Stimulated activated naive CD8-positive, alpha-beta T cell treated with anti-CD3 and anti-CD28 coated beads, Interleukin-15, Interleukin-2, amounts not matched to agents 100 ng/mL and 50 ng/mL, for 24 hours (primary cell): ENCODE data around the gene NOS1.
"Not testable (repeated sequence)": the region's sequence is repeated elsewhere in the genome, so short reads cannot be mapped to it uniquely, and the experiment has no call there.

Experiments used
- H3K27ac Mint-ChIP-seq: one replicate; pipeline ENCODE4 v1.8.0; 2021; ENCODE audit warnings: mild to moderate bottlenecking, mixed read lengths
- H3K27me3 Mint-ChIP-seq: one replicate; pipeline ENCODE4 v1.8.0; 2021; ENCODE audit warnings: mixed read lengths
- H3K36me3 Mint-ChIP-seq: one replicate; pipeline ENCODE4 v1.8.0; 2021; ENCODE audit warnings: low read depth, mixed read lengths
- H3K4me1 Mint-ChIP-seq: one replicate; pipeline ENCODE4 v1.8.0; 2021; ENCODE audit warnings: low read depth, mixed read lengths
- H3K4me3 Mint-ChIP-seq: one replicate; pipeline ENCODE4 v1.8.0; 2021; ENCODE audit warnings: mild to moderate bottlenecking, mixed read lengths
- H3K9me3 Mint-ChIP-seq: one replicate; pipeline ENCODE4 v1.8.0; 2021; ENCODE audit warnings: mixed read lengths

Gene NOS1

GRCh38 chr12:117361347-117361751, at the start of gene NOS1:
NOS1 (minus strand) TSS chr12:117361626; CDS start chr12:117331069, 30,557 bp downstream.
- no peaks in the 10 kb centered on the region for H3K36me3 Mint-ChIP-seq
- H3K4me3 Mint-ChIP-seq: no peak within 1 kb of the TSS
- no peak within 1 kb of the TSS for H3K27ac Mint-ChIP-seq
- peaks cover 48% of the 10 kb centered on the region for H3K27me3 Mint-ChIP-seq
- no peaks in the 10 kb centered on the region for H3K4me1 Mint-ChIP-seq
- no peaks in the 10 kb centered on the region for H3K9me3 Mint-ChIP-seq

GRCh38 chr12:117409286-117409685, 47.9 kb upstream of the NOS1 start:
- H3K4me3 Mint-ChIP-seq: no peak overlapping the region
- no peaks in the 10 kb centered on the region for H3K27me3 Mint-ChIP-seq
- no peak overlapping the region for H3K27ac Mint-ChIP-seq
- H3K36me3 Mint-ChIP-seq: no peaks in the 10 kb centered on the region
- H3K4me1 Mint-ChIP-seq: no peaks in the 10 kb centered on the region
- H3K9me3 Mint-ChIP-seq: no peaks in the 10 kb centered on the region

- no peaks in the 10 kb centered on the region for H3K9me3 Mint-ChIP-seq
- no peak overlapping the region for H3K27ac Mint-ChIP-seq
- H3K4me1 Mint-ChIP-seq: no peaks in the 10 kb centered on the region
- H3K4me3 Mint-ChIP-seq: no peak overlapping the region
- no peaks in the 10 kb centered on the region for H3K36me3 Mint-ChIP-seq
- no peaks in the 10 kb centered on the region for H3K27me3 Mint-ChIP-seq
Observed at GRCh38 chr12:117408161-117408791, 46.9 kb upstream of the NOS1 start.

DNA sequence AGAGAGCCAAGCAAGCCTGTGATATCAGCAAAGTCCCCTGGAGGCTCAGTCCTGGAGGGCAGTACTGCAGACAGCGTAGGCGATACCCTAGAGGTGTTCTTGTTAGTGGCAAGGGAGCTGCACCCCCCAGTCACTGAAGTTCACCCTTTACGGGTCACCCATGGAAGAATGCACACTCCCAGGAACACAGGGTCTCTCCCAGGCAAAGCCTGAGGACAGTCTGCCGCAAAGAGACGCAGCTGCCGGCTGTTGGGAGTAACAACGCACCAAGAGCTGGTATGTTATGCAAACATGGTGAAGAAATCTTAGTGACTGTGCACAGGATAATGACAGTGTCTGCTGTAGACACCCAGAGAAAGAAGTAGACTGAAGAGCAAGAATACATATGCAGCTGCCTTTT, 43.5 kb upstream of the NOS1 start:
- Mint-ChIP-seq H3K9me3 (peaks cover 4% of the 10 kb centered on the region), H3K27ac (no peak overlapping the region)

GRCh38 chr12:117404203-117404853, 42.9 kb upstream of the NOS1 start:
- H3K27ac Mint-ChIP-seq: no peak overlapping the region
- no peak overlapping the region for H3K4me3 Mint-ChIP-seq
- H3K4me1 Mint-ChIP-seq: no peaks in the 10 kb centered on the region
- H3K9me3 Mint-ChIP-seq: peaks cover 5% of the 10 kb centered on the region
- H3K27me3 Mint-ChIP-seq: peaks cover 3% of the 10 kb centered on the region
- H3K36me3 Mint-ChIP-seq: no peaks in the 10 kb centered on the region

More for the DNA sequence above, 43.5 kb upstream of the NOS1 start:
- H3K4me3 Mint-ChIP-seq: no peak overlapping the region
- peaks cover 3% of the 10 kb centered on the region for H3K27me3 Mint-ChIP-seq
- H3K36me3 Mint-ChIP-seq: no peaks in the 10 kb centered on the region
- H3K4me1 Mint-ChIP-seq: no peaks in the 10 kb centered on the region

- peaks cover 10% of the 10 kb centered on the region for H3K9me3 Mint-ChIP-seq
- no peak overlapping the region for H3K27ac Mint-ChIP-seq
- peaks cover 3% of the 10 kb centered on the region for H3K27me3 Mint-ChIP-seq
- no peak overlapping the region for H3K4me3 Mint-ChIP-seq
- H3K36me3 Mint-ChIP-seq: no peaks in the 10 kb centered on the region
- H3K4me1 Mint-ChIP-seq: no peaks in the 10 kb centered on the region
Observed at GRCh38 chr12:117403586-117404139, 42.2 kb upstream of the NOS1 start.

DNA sequence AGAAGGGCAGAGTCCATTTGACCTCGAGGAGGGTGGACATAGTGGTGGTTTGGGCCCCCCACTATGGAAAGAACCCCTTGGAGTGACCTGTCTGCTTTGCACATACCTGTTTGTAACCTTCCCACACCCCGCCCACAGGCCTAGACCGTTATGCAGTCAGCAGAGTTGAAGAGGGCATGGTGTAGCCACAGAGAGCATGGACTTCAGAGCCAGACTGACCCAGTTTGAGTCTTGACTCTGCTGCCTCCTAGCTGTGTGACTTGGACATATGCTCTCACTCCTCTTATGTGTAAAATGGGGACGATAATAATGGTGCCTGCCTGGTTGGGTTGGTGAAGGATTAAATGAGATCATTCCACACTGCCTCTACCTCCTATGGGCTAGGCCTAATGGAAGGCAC, 40.9 kb upstream of the NOS1 start:
- Mint-ChIP-seq H3K4me1 (no peaks in the 10 kb centered on the region), H3K9me3 (peaks cover 10% of the 10 kb centered on the region), H3K4me3 (no peak overlapping the region), H3K27ac (no peak overlapping the region), H3K36me3 (no peaks in the 10 kb centered on the region), H3K27me3 (peaks cover 3% of the 10 kb centered on the region)

GRCh38 chr12:117400912-117401311, 39.5 kb upstream of the NOS1 start:
- Mint-ChIP-seq H3K4me1 (no peaks in the 10 kb centered on the region), H3K4me3 (no peak overlapping the region), H3K27me3 (peaks cover 6% of the 10 kb centered on the region), H3K9me3 (peaks cover 15% of the 10 kb centered on the region), H3K36me3 (no peaks in the 10 kb centered on the region), H3K27ac (no peak overlapping the region)

DNA sequence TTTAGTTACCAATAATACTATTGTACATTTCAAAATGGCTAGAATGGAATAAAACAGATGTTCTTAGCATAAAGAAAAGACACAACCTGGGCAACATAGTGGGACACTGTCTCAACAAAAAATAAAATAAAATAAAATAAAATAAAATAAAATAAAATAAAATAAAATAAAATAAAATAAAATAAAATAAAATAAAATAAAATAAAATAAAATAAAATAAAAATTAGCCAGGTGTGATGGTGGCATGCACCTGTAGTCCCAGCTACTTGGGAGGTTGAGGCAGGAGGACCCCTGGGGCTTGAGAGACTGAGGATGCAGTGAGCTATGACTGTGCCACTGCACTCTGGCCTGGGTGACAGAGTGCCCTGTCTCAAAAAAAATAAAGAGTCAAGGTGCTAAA, 37.1 kb upstream of the NOS1 start:
- H3K27ac Mint-ChIP-seq, H3K4me1 Mint-ChIP-seq, H3K36me3 Mint-ChIP-seq, H3K4me3 Mint-ChIP-seq, H3K27me3 Mint-ChIP-seq: not testable (repeated sequence)
- H3K9me3 Mint-ChIP-seq: peaks cover 15% of the 10 kb centered on the region

- Mint-ChIP-seq H3K4me3 (no peak overlapping the region), H3K27ac (no peak overlapping the region), H3K36me3 (no peaks in the 10 kb centered on the region), H3K9me3 (peaks cover 11% of the 10 kb centered on the region), H3K27me3 (peaks cover 3% of the 10 kb centered on the region), H3K4me1 (no peaks in the 10 kb centered on the region)
Observed at GRCh38 chr12:117395766-117396165, 34.3 kb upstream of the NOS1 start.

DNA sequence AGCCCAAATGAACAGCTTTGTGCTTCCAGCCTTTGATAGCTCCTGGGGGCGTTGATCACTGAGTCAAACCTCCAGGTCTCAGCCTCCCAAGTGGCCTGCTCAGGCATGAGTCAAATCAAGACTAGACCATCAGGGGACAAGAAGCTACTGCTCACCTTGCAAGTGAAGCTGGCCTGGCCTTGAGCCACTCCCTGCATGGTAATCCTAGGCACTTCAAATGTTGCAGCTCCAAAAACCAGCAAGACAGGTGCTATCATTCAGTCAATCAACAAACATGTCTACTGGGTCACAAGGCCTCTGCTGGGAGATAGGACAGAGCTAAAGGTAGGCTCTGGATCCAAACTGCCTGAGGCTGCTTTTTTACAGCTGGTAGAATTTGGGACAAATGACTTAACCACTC, 33.1 kb upstream of the NOS1 start:
- Mint-ChIP-seq H3K4me1 (no peaks in the 10 kb centered on the region), H3K27me3 (peaks cover 3% of the 10 kb centered on the region), H3K4me3 (no peak overlapping the region), H3K36me3 (no peaks in the 10 kb centered on the region), H3K9me3 (peaks cover 11% of the 10 kb centered on the region), H3K27ac (no peak overlapping the region)

DNA sequence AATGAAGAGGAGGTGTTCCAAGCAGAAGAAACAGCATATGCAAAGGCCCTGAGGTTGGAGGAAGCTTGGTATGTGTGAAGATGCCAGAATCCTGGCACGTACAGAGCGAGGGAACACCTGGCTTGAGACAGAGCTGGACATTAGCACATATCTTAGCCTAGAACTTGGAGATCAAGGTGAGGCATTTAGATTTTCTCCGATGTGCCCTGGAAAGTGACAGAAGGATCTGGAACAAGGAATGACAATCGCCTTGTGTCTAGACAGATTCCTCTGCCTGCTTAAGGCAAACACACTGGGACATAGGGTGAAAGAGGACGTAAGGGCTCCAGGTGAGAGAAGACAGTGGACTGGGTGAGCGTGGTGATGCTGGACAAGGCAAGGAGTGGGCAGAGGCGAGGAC, 32.2 kb upstream of the NOS1 start:
- Mint-ChIP-seq H3K27ac (no peak overlapping the region), H3K4me1 (no peaks in the 10 kb centered on the region), H3K4me3 (no peak overlapping the region), H3K27me3 (peaks cover 3% of the 10 kb centered on the region), H3K36me3 (no peaks in the 10 kb centered on the region), H3K9me3 (peaks cover 4% of the 10 kb centered on the region)

DNA sequence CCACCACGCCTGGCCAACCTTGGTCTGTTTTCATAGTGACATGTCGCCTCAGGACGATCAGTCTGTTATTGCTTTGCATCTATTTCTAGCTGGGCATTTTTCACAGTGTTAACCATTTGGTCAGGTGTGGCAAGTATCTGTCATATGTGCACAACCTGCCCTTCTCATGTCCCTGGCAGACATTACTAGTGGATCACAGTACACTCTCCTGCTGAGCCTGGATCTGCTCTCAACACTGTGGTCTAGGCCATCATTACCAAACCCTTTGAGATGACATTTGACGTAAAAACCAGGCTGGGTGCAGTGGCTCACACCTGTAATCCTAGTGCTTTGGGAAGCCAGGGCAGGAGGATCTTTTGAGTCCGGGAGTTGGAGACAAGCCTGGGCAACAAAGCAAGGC, 29.4 kb upstream of the NOS1 start:
- Mint-ChIP-seq H3K9me3 (no peaks in the 10 kb centered on the region), H3K27ac (no peak overlapping the region), H3K27me3 (no peaks in the 10 kb centered on the region), H3K4me1 (no peaks in the 10 kb centered on the region), H3K4me3 (no peak overlapping the region), H3K36me3 (no peaks in the 10 kb centered on the region)

DNA sequence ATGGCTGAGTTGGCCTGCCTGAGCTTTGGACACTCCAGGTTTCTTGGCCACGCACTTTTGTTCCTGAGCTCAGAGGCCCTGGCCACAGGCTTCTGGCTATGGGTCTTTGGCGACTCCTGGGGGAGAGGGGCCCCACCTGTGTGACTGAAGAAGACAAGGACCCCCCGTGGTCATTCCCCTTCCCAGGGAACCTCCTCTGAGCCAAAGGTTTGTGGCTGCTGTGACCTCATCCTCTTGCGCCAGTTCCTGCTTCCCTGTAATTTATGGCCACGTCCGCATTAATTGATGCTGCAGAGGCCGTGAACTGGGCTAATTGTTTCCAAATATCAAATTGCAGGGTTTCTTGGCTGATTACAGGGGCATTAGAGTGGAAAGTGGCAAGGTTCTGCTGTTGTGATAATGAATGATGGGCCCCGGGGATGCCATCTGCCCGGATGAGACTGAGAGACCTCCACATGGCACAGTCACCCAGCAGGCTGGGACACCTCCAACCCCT, 27.6 kb upstream of the NOS1 start:
- Mint-ChIP-seq H3K27me3 (no peaks in the 10 kb centered on the region), H3K4me1 (no peaks in the 10 kb centered on the region), H3K4me3 (no peak overlapping the region), H3K36me3 (no peaks in the 10 kb centered on the region), H3K27ac (no peak overlapping the region), H3K9me3 (no peaks in the 10 kb centered on the region)

GRCh38 chr12:117387832-117388231, 26.4 kb upstream of the NOS1 start:
- H3K9me3 Mint-ChIP-seq: no peaks in the 10 kb centered on the region
- no peak overlapping the region for H3K4me3 Mint-ChIP-seq
- H3K27ac Mint-ChIP-seq: no peak overlapping the region
- H3K4me1 Mint-ChIP-seq: no peaks in the 10 kb centered on the region
- no peaks in the 10 kb centered on the region for H3K27me3 Mint-ChIP-seq
- no peaks in the 10 kb centered on the region for H3K36me3 Mint-ChIP-seq
